CD14-positive monocyte (primary cell): ENCODE data around the gene STK31. TPM values are rescaled to one million over a fixed set of nuclear protein-coding genes. Genes with fewer than 3 reads are reported as not detected.

Experiments
- DNase-seq, 3 donors: peaks; one replicate each; pipeline ENCODE4 v3.0.0-alpha.2; 2011 to 2022
- H2AFZ ChIP-seq: 2 replicates; pipeline ENCODE4 v1.6.0; 2012; ENCODE audit warnings: mild to moderate bottlenecking, low read depth, low read length, inconsistent platforms; ENCODE audit not compliant: insufficient read depth, poor library complexity, severe bottlenecking
- H3K27ac ChIP-seq, 2 donors: 1 replicate in 1 of 2; 2 replicates in 1 of 2; pipeline ENCODE4 v1.5.1; 2012 to 2013; ENCODE audit warnings: low read length in 2 of 2, control low read depth in 1 of 2, inconsistent platforms in 1 of 2, low read depth in 1 of 2, mild to moderate bottlenecking in 1 of 2
- H3K27me3 ChIP-seq, 2 donors: one replicate each; pipeline versions ENCODE4 v1.6.0 to v1.6.1; 2011 to 2013; ENCODE audit warnings: low read length in 2 of 2; ENCODE audit not compliant: control insufficient read depth in 2 of 2, insufficient read depth in 2 of 2
- H3K36me3 ChIP-seq, 2 donors: replicated peaks in 1 of 2; 1 replicate in 1 of 2; 2 replicates in 1 of 2; pipeline versions ENCODE4 v1.5.1 to v1.6.1; 2012 to 2013; ENCODE audit warnings: low read length in 2 of 2, control low read depth in 1 of 2, inconsistent platforms in 1 of 2, mild to moderate bottlenecking in 1 of 2; ENCODE audit not compliant: insufficient read depth in 2 of 2, control insufficient read depth in 1 of 2
- H3K4me1 ChIP-seq, 2 donors: 1 replicate in 1 of 2; 2 replicates in 1 of 2; pipeline versions ENCODE4 v1.5.1 to v1.6.1; 2012 to 2013; ENCODE audit warnings: low read length in 2 of 2, control low read depth in 1 of 2, inconsistent platforms in 1 of 2, mild to moderate bottlenecking in 1 of 2, moderate library complexity in 1 of 2; ENCODE audit not compliant: insufficient read depth in 2 of 2, control insufficient read depth in 1 of 2
- H3K4me2 ChIP-seq: replicated peaks from 2 replicates; pipeline ENCODE3; 2012; ENCODE audit warnings: low read length, moderate library complexity, mild to moderate bottlenecking; ENCODE audit not compliant: poor library complexity, severe bottlenecking; ENCODE audit errors: extremely low read depth
- H3K4me3 ChIP-seq, 3 experiments: fragments of 200-600 bp in 1 of 3; sonication (generic) in 1 of 3; replicated peaks in 1 of 3; 1 replicate in 2 of 3; 2 replicates in 1 of 3; pipeline ENCODE4 v1.5.1; 2011 to 2013; ENCODE audit warnings: low read length in 3 of 3, mild to moderate bottlenecking in 3 of 3, control low read depth in 2 of 3, low read depth in 2 of 3, inconsistent platforms in 1 of 3, moderate library complexity in 1 of 3
- H3K79me2 ChIP-seq: 2 replicates; pipeline ENCODE4 v1.6.0; 2012; ENCODE audit warnings: mild to moderate bottlenecking, control low read depth, inconsistent platforms, low read length, moderate library complexity; ENCODE audit not compliant: insufficient read depth
- H3K9ac ChIP-seq: 2 replicates; pipeline ENCODE4 v1.6.0; 2017; ENCODE audit warnings: low read length, mild to moderate bottlenecking; ENCODE audit not compliant: insufficient read depth, poor library complexity, severe bottlenecking
- H3K9me3 ChIP-seq, 2 donors: replicated peaks in 1 of 2; 1 replicate in 1 of 2; 2 replicates in 1 of 2; pipeline versions ENCODE4 v1.5.1 to v1.6.1; 2012 to 2013; ENCODE audit warnings: low read length in 2 of 2, control low read depth in 1 of 2; ENCODE audit not compliant: control insufficient read depth in 1 of 2, insufficient read depth in 1 of 2
- H4K20me1 ChIP-seq: 2 replicates; pipeline ENCODE4 v1.6.0; 2012; ENCODE audit warnings: mild to moderate bottlenecking, low read length, control low read depth, moderate library complexity; ENCODE audit not compliant: insufficient read depth
- H3K27ac Mint-ChIP-seq, 7 donors: one replicate each; pipeline ENCODE4 v1.8.0; 2020; ENCODE audit warnings: mild to moderate bottlenecking in 7 of 7, mixed read lengths in 7 of 7, moderate library complexity in 6 of 7, inconsistent platforms in 2 of 7
- H3K27me3 Mint-ChIP-seq, 3 donors: one replicate each; pipeline ENCODE4 v1.8.0; 2021 to 2022; ENCODE audit warnings: low read depth in 3 of 3, mild to moderate bottlenecking in 3 of 3, mixed read lengths in 3 of 3, moderate library complexity in 3 of 3, inconsistent platforms in 1 of 3
- H3K36me3 Mint-ChIP-seq, 2 donors: one replicate each; pipeline ENCODE4 v1.8.0; 2020; ENCODE audit warnings: mixed read lengths in 2 of 2, inconsistent platforms in 1 of 2, mild to moderate bottlenecking in 1 of 2
- H3K4me1 Mint-ChIP-seq: one replicate; pipeline ENCODE4 v1.8.0; 2020; ENCODE audit warnings: mild to moderate bottlenecking, mixed read lengths
- H3K4me3 Mint-ChIP-seq, 2 donors: one replicate each; pipeline ENCODE4 v1.8.0; 2020; ENCODE audit warnings: mild to moderate bottlenecking in 2 of 2, mixed read lengths in 2 of 2, moderate library complexity in 1 of 2
- H3K9me3 Mint-ChIP-seq, 7 donors: one replicate each; pipeline ENCODE4 v1.8.0; 2020 to 2022; ENCODE audit warnings: mixed read lengths in 7 of 7, mild to moderate bottlenecking in 6 of 7, moderate library complexity in 6 of 7, inconsistent platforms in 2 of 7
- CTCF ChIP-seq: fragments of 200-600 bp; IDR thresholded peaks from one replicate; pipeline ENCODE4 v1.8.0; 2022; ENCODE audit warnings: antibody characterized with exemption, mild to moderate bottlenecking
- WGBS: methylation state at CpG from one replicate; pipeline ENCODE4 v1.1.5; 2013; ENCODE audit warnings: missing lambda C conversion rate; ENCODE audit not compliant: insufficient coverage; 5-methylcytosine and 5-hydroxymethylcytosine counted together
- intact Hi-C, 2 donors: fragments of 100-400 bp; cut with micrococcal nuclease; formaldehyde crosslinking; loops; one replicate each; pipeline versions ENCODE4 v1.15.0 to v1.15.1; 2023
- polyA minus RNA-seq: library from RNA; depleted of rRNA, polyadenylated mRNA; stranded (reverse); fragments of >200 nt; gene quantifications from 2 replicates; pipeline ENCODE4 v1.2.3, GENCODE V29; 2012
- polyA plus RNA-seq, 3 donors: library from polyadenylated mRNA; depleted of rRNA in 1 of 3; unstranded in 2 of 3; stranded (reverse) in 1 of 3; fragments of 300-500 nt in 2 of 3; fragments of >200 nt in 1 of 3; fragmentation: Illumina TruSeq in 2 of 3; gene quantifications; 1 replicate in 2 of 3; 2 replicates in 1 of 3; pipeline ENCODE4 v1.2.3, GENCODE V29; 2012 to 2021
- total RNA-seq, 12 experiments: library from RNA in 1 of 12; stranded (reverse) in 1 of 12; fragments of 120-200 nt in 1 of 12; gene quantifications; one replicate each; pipeline ENCODE4 v1.2.4 and lab custom pipeline; 2013 to 2026; ENCODE audit warnings: mixed read lengths in 6 of 12, inconsistent platforms in 1 of 12

Gene STK31
- 0.17 TPM for total RNA-seq (2013)
- polyA plus RNA-seq (under 1 TPM in 1 of 3 donors, not detected in 2; 0.11 TPM), polyA minus RNA-seq (0.08 TPM in 1 of 2 replicates, not detected in the other), total RNA-seq (lab: John Stamatoyannopoulos, UW) (0 to 3.8 (median 0.20) reads per million in 11 experiments)

- intact Hi-C loops = loop anchor here (5.0 to 10.0 kb wide), 3 partner anchors 138 to 435 kb away; no protein-coding TSS in a partner anchor
- H3K4me1 Mint-ChIP-seq = no peaks in the 10 kb centered on the region
- H3K27me3 ChIP-seq = no peaks in the 10 kb centered on the region
- no peak within 1 kb of the TSS for H3K4me3 Mint-ChIP-seq
- peaks cover 0 to 8% of the 10 kb centered on the region in 2 donors for H3K36me3 ChIP-seq
- no peaks in the 10 kb centered on the region for H3K4me1 ChIP-seq
- peaks cover 2 to 9% of the 10 kb centered on the region in 2 donors for H3K36me3 Mint-ChIP-seq
- 95% methylated on average over 30 of the region's 33 CpGs for WGBS
- H3K79me2 ChIP-seq = no peaks in the 10 kb centered on the region
- peaks cover 0 to 2% (median 0%) of the 10 kb centered on the region in 3 donors for H3K27me3 Mint-ChIP-seq
- no peaks in the 10 kb centered on the region for H4K20me1 ChIP-seq
- no peak within 1 kb of the TSS for H3K4me2 ChIP-seq
- TF ChIP-seq CTCF = no peak
- H3K4me3 ChIP-seq = no peak within 1 kb of the TSS
- no peak within 1 kb of the TSS for H3K27ac Mint-ChIP-seq
- DNase-seq = no peak
- H3K9me3 ChIP-seq = peaks cover 8 to 9% of the 10 kb centered on the region in 2 donors
- H2AFZ ChIP-seq = no peak within 1 kb of the TSS
- no peak within 1 kb of the TSS for H3K9ac ChIP-seq
- H3K9me3 Mint-ChIP-seq = peaks cover under 1 to 12% (median 9%) of the 10 kb centered on the region in 7 donors
- H3K27ac ChIP-seq = no peak within 1 kb of the TSS
Observed at GRCh38 chr7:23710000-23710399, at the start of gene STK31. TSS of gene STK31 (plus strand) at chr7:23710219. CDS start at chr7:23710286, 67 bp downstream.

- no peaks in the 10 kb centered on the region for H3K4me1 Mint-ChIP-seq
- Histone ChIP-seq H4K20me1 (no peaks in the 10 kb centered on the region), H3K27me3 (no peaks in the 10 kb centered on the region), H3K9me3 (peaks cover 7 to 16% of the 10 kb centered on the region in 2 donors), H3K9ac (no peak overlapping the region), H3K36me3 (no peaks in the 10 kb centered on the region), H3K79me2 (no peaks in the 10 kb centered on the region), H2AFZ (no peak overlapping the region), H3K4me2 (no peak overlapping the region), H3K4me3 (no peak overlapping the region), H3K27ac (no peak overlapping the region), H3K4me1 (no peaks in the 10 kb centered on the region)
- no CpG with 5 or more reads among the region's 3 CpGs for WGBS
- H3K36me3 Mint-ChIP-seq = no peaks in the 10 kb centered on the region
- no peak for DNase-seq
- no peak overlapping the region for H3K27ac Mint-ChIP-seq
- no peaks in the 10 kb centered on the region for H3K27me3 Mint-ChIP-seq
- intact Hi-C loops = no loop called here
- no peak for TF ChIP-seq CTCF
- peaks cover 15 to 45% (median 36%) of the 10 kb centered on the region in 7 donors for H3K9me3 Mint-ChIP-seq
- H3K4me3 Mint-ChIP-seq = no peak overlapping the region
Observed at GRCh38 chr7:23661385-23661784, 48.6 kb upstream of the STK31 start.
